ENCODE data around the gene HIPK3. TPM values are rescaled to one million over a fixed set of nuclear protein-coding genes. Genes with fewer than 3 reads are reported as not detected.

The HIPK3 gene
- total and polyA plus RNA-seq, 9 of the 15 experiments (the other 6 are each of a cell fraction or from before 2014, with no cell fraction given) = 2.3 to 19.6 (median 7.5) TPM

GRCh38 chr11:33257897-33258630, 883 bp downstream of the HIPK3 start (continued):
- TF ChIP-seq NCOR1 (IDR thresholded peaks at IDR 0.05) (peak; percentile 63), MECOM (CRISPR knock-in tag; IDR thresholded peaks at IDR 0.05) (no peak), TEAD1 (CRISPR knock-in tag; IDR thresholded peaks at IDR 0.05) (peak in 1 of 2 experiments; percentile 11; a peak in 2 of 4 replicates), FIP1L1 (IDR thresholded peaks at IDR 0.05; ENCODE audit: low read depth, low read length, poor library complexity, severe bottlenecking) (peak; percentile 30), SNIP1 (IDR thresholded peaks at IDR 0.05; ENCODE audit: low read depth) (no peak), HDAC3 (IDR thresholded peaks at IDR 0.05; ENCODE audit: borderline replicate concordance, partially characterized antibody) (no peak), CSDE1 (IDR thresholded peaks at IDR 0.05) (no peak), TSC22D4 (tag; IDR thresholded peaks at IDR 0.05) (no peak), CREB3 (tag; conservative IDR thresholded peaks at IDR 0.05; ENCODE audit: low read depth) (no peak), TFE3 (CRISPR knock-in tag; IDR thresholded peaks at IDR 0.05) (no peak), NR0B1 (IDR thresholded peaks at IDR 0.05; ENCODE audit: partially characterized antibody) (no peak), GATAD2B (IDR thresholded peaks at IDR 0.05; ENCODE audit: borderline replicate concordance) (peak; percentile 86), DACH1 (IDR thresholded peaks at IDR 0.05; ENCODE audit: partially characterized antibody) (peak; percentile 54), ZNF584 (CRISPR knock-in tag; IDR thresholded peaks at IDR 0.05; ENCODE audit: low read depth) (0 out of 2 replicates have a peak, but pooled peaks have one; percentile 75), CEBPG (CRISPR knock-in tag; IDR thresholded peaks at IDR 0.05) (peak; percentile 92), CEBPG (tag; conservative IDR thresholded peaks at IDR 0.05 in 1 of 2, IDR thresholded peaks at IDR 0.05 in 1 of 2) (peak; percentile 99), FOXP4 (CRISPR knock-in tag; IDR thresholded peaks at IDR 0.05; ENCODE audit: borderline replicate concordance) (no peak)
